ENCODE results near the gene RAC3. TPM values are rescaled to one million over a fixed set of nuclear protein-coding genes. Genes with fewer than 3 reads are reported as not detected.

The RAC3 gene
- total and polyA plus RNA-seq, 2 donors = 4.7 to 6.9 TPM

GRCh38 chr17:82055023-82055964 lies 23.8 kb downstream of the RAC3 start:
- WGBS = 95% methylated on average over 26 of the region's 26 CpGs
- Histone ChIP-seq H3K27me3 (ENCODE audit: control insufficient read depth in 2 of 2, insufficient read depth in 1 of 2, low read length in 1 of 2) (no peaks in the 10 kb centered on the region), H3K27ac (ENCODE audit: low read depth in 1 of 2, low read length in 1 of 2) (no peak overlapping the region), H3K4me1 (ENCODE audit: control insufficient read depth in 2 of 2, insufficient read depth in 2 of 2, low read length in 2 of 2) (peaks cover 16 to 22% of the 10 kb centered on the region in 2 donors), H3K36me3 (ENCODE audit: control insufficient read depth in 2 of 2, insufficient read depth in 2 of 2, low read length in 1 of 2) (peaks cover 66 to 70% of the 10 kb centered on the region in 2 donors), H3K9me3 (ENCODE audit: control insufficient read depth in 2 of 2, insufficient read depth in 1 of 2, low read length in 1 of 2) (no peaks in the 10 kb centered on the region), H3K4me3 (ENCODE audit: low read length in 2 of 2) (no peak overlapping the region)
- DNase-seq (ENCODE audit: low read depth in 6 of 9, low spot score in 9 of 9) = no peak

- Histone ChIP-seq H3K9me3 (ENCODE audit: control insufficient read depth in 2 of 2, insufficient read depth in 1 of 2, low read length in 1 of 2) (no peaks in the 10 kb centered on the region), H3K4me3 (ENCODE audit: low read length in 2 of 2) (no peak overlapping the region), H3K27ac (ENCODE audit: low read depth in 1 of 2, low read length in 1 of 2) (no peak overlapping the region), H3K36me3 (ENCODE audit: control insufficient read depth in 2 of 2, insufficient read depth in 2 of 2, low read length in 1 of 2) (peaks cover 74 to 79% of the 10 kb centered on the region in 2 donors), H3K4me1 (ENCODE audit: control insufficient read depth in 2 of 2, insufficient read depth in 2 of 2, low read length in 2 of 2) (peaks cover 11 to 14% of the 10 kb centered on the region in 2 donors), H3K27me3 (ENCODE audit: control insufficient read depth in 2 of 2, insufficient read depth in 1 of 2, low read length in 1 of 2) (no peaks in the 10 kb centered on the region)
- 97% methylated on average over 28 of the region's 28 CpGs for WGBS
- no peak for DNase-seq (ENCODE audit: low read depth in 6 of 9, low spot score in 9 of 9)
Observed at GRCh38 chr17:82055965-82056728, 24.7 kb downstream of the RAC3 start.

- H3K4me1 ChIP-seq (ENCODE audit: control insufficient read depth in 2 of 2, insufficient read depth in 2 of 2, low read length in 2 of 2) = peaks cover 10 to 14% of the 10 kb centered on the region in 2 donors
- no peak for DNase-seq (ENCODE audit: low read depth in 6 of 9, low spot score in 9 of 9)
- peaks cover 81 to 86% of the 10 kb centered on the region in 2 donors for H3K36me3 ChIP-seq (ENCODE audit: control insufficient read depth in 2 of 2, insufficient read depth in 2 of 2, low read length in 1 of 2)
- H3K27ac ChIP-seq (ENCODE audit: low read depth in 1 of 2, low read length in 1 of 2) = no peak overlapping the region
- H3K4me3 ChIP-seq (ENCODE audit: low read length in 2 of 2) = no peak overlapping the region
- H3K27me3 ChIP-seq (ENCODE audit: control insufficient read depth in 2 of 2, insufficient read depth in 1 of 2, low read length in 1 of 2) = no peaks in the 10 kb centered on the region
- WGBS = 96% methylated on average over 29 of the region's 29 CpGs
- H3K9me3 ChIP-seq (ENCODE audit: control insufficient read depth in 2 of 2, insufficient read depth in 1 of 2, low read length in 1 of 2) = no peaks in the 10 kb centered on the region
Observed at GRCh38 chr17:82056729-82057621, 25.5 kb downstream of the RAC3 start.

GRCh38 chr17:82058230-82058854 lies 26.9 kb downstream of the RAC3 start:
- Histone ChIP-seq H3K36me3 (ENCODE audit: control insufficient read depth in 2 of 2, insufficient read depth in 2 of 2, low read length in 1 of 2) (peaks cover 94 to 99% of the 10 kb centered on the region in 2 donors), H3K9me3 (ENCODE audit: control insufficient read depth in 2 of 2, insufficient read depth in 1 of 2, low read length in 1 of 2) (no peaks in the 10 kb centered on the region), H3K4me3 (ENCODE audit: low read length in 2 of 2) (no peak overlapping the region), H3K27me3 (ENCODE audit: control insufficient read depth in 2 of 2, insufficient read depth in 1 of 2, low read length in 1 of 2) (no peaks in the 10 kb centered on the region), H3K4me1 (ENCODE audit: control insufficient read depth in 2 of 2, insufficient read depth in 2 of 2, low read length in 2 of 2) (peaks cover 0 to 2% of the 10 kb centered on the region in 2 donors), H3K27ac (ENCODE audit: low read depth in 1 of 2, low read length in 1 of 2) (no peak overlapping the region)
- WGBS = 94% methylated on average over 17 of the region's 17 CpGs
- DNase-seq (ENCODE audit: low read depth in 6 of 9, low spot score in 9 of 9) = no peak

- H3K27me3 ChIP-seq (ENCODE audit: control insufficient read depth in 2 of 2, insufficient read depth in 1 of 2, low read length in 1 of 2) = no peaks in the 10 kb centered on the region
- H3K36me3 ChIP-seq (ENCODE audit: control insufficient read depth in 2 of 2, insufficient read depth in 2 of 2, low read length in 1 of 2) = peaks cover 94% of the 10 kb centered on the region in 2 donors
- DNase-seq (ENCODE audit: low read depth in 6 of 9, low spot score in 9 of 9) = no peak
- no peak overlapping the region for H3K27ac ChIP-seq (ENCODE audit: low read depth in 1 of 2, low read length in 1 of 2)
- H3K4me1 ChIP-seq (ENCODE audit: control insufficient read depth in 2 of 2, insufficient read depth in 2 of 2, low read length in 2 of 2) = no peaks in the 10 kb centered on the region
- WGBS = 98% methylated on average over 10 of the region's 10 CpGs
- H3K4me3 ChIP-seq (ENCODE audit: low read length in 2 of 2) = no peak overlapping the region
- H3K9me3 ChIP-seq (ENCODE audit: control insufficient read depth in 2 of 2, insufficient read depth in 1 of 2, low read length in 1 of 2) = no peaks in the 10 kb centered on the region
Observed at GRCh38 chr17:82058855-82059249, 27.4 kb downstream of the RAC3 start.

- no peak overlapping the region for H3K4me3 ChIP-seq (ENCODE audit: low read length in 2 of 2)
- DNase-seq (ENCODE audit: low read depth in 6 of 9, low spot score in 9 of 9) = no peak
- H3K27ac ChIP-seq (ENCODE audit: low read depth in 1 of 2, low read length in 1 of 2) = no peak overlapping the region
- H3K36me3 ChIP-seq (ENCODE audit: control insufficient read depth in 2 of 2, insufficient read depth in 2 of 2, low read length in 1 of 2) = peaks cover 88 to 95% of the 10 kb centered on the region in 2 donors
- peaks cover 2 to 3% of the 10 kb centered on the region in 2 donors for H3K4me1 ChIP-seq (ENCODE audit: control insufficient read depth in 2 of 2, insufficient read depth in 2 of 2, low read length in 2 of 2)
- 96% methylated on average over 19 of the region's 19 CpGs for WGBS
- no peaks in the 10 kb centered on the region for H3K27me3 ChIP-seq (ENCODE audit: control insufficient read depth in 2 of 2, insufficient read depth in 1 of 2, low read length in 1 of 2)
- no peaks in the 10 kb centered on the region for H3K9me3 ChIP-seq (ENCODE audit: control insufficient read depth in 2 of 2, insufficient read depth in 1 of 2, low read length in 1 of 2)
Observed at GRCh38 chr17:82059272-82060000, 28.0 kb downstream of the RAC3 start.

GRCh38 chr17:82060001-82060380 lies 28.5 kb downstream of the RAC3 start:
- Histone ChIP-seq H3K27me3 (ENCODE audit: control insufficient read depth in 2 of 2, insufficient read depth in 1 of 2, low read length in 1 of 2) (no peaks in the 10 kb centered on the region), H3K4me1 (ENCODE audit: control insufficient read depth in 2 of 2, insufficient read depth in 2 of 2, low read length in 2 of 2) (peaks cover 7 to 9% of the 10 kb centered on the region in 2 donors), H3K9me3 (ENCODE audit: control insufficient read depth in 2 of 2, insufficient read depth in 1 of 2, low read length in 1 of 2) (no peaks in the 10 kb centered on the region), H3K4me3 (ENCODE audit: low read length in 2 of 2) (no peak overlapping the region), H3K27ac (ENCODE audit: low read depth in 1 of 2, low read length in 1 of 2) (no peak overlapping the region), H3K36me3 (ENCODE audit: control insufficient read depth in 2 of 2, insufficient read depth in 2 of 2, low read length in 1 of 2) (peaks cover 83 to 89% of the 10 kb centered on the region in 2 donors)
- DNase-seq (ENCODE audit: low read depth in 6 of 9, low spot score in 9 of 9) = no peak
- whole genome bisulfite sequencing = 97% methylated on average over 16 of the region's 16 CpGs

GRCh38 chr17:82060614-82061013 lies 29.1 kb downstream of the RAC3 start:
- H3K4me3 ChIP-seq (ENCODE audit: low read length in 2 of 2) = no peak overlapping the region
- no peak for DNase-seq (ENCODE audit: low read depth in 6 of 9, low spot score in 9 of 9)
- H3K27ac ChIP-seq (ENCODE audit: low read depth in 1 of 2, low read length in 1 of 2) = no peak overlapping the region
- peaks cover 9% of the 10 kb centered on the region in 2 donors for H3K4me1 ChIP-seq (ENCODE audit: control insufficient read depth in 2 of 2, insufficient read depth in 2 of 2, low read length in 2 of 2)
- 92% methylated on average over 14 of the region's 14 CpGs for WGBS
- peaks cover 77 to 83% of the 10 kb centered on the region in 2 donors for H3K36me3 ChIP-seq (ENCODE audit: control insufficient read depth in 2 of 2, insufficient read depth in 2 of 2, low read length in 1 of 2)
- no peaks in the 10 kb centered on the region for H3K27me3 ChIP-seq (ENCODE audit: control insufficient read depth in 2 of 2, insufficient read depth in 1 of 2, low read length in 1 of 2)
- no peaks in the 10 kb centered on the region for H3K9me3 ChIP-seq (ENCODE audit: control insufficient read depth in 2 of 2, insufficient read depth in 1 of 2, low read length in 1 of 2)

Measured in thymus (tissue), 11 donors.